SJSA1 (cell line): Measurements from ENCODE around the gene CLIP2. TPM values are rescaled to one million over a fixed set of nuclear protein-coding genes. Genes with fewer than 3 reads are reported as not detected.
"Not testable (repeated sequence)": the region's sequence is repeated elsewhere in the genome, so short reads cannot be mapped to it uniquely, and the experiment has no call there.

Experiments
- DNase-seq, 2 experiments: peaks; one replicate each; pipeline ENCODE4 v3.0.0-alpha.2; 2015 to 2020; ENCODE audit warnings: low spot score in 2 of 2, low read depth in 1 of 2
- H3K27ac ChIP-seq: fragments of 250-450 bp; sonication (Bioruptor Pico); 2 replicates; pipeline ENCODE4 v1.5.1; 2020; ENCODE audit warnings: mild to moderate bottlenecking, moderate library complexity
- H3K27me3 ChIP-seq: fragments of 250-450 bp; sonication (Bioruptor Pico); replicated peaks from 2 replicates; pipeline ENCODE4 v1.5.1; 2020; ENCODE audit warnings: mild to moderate bottlenecking, moderate library complexity
- H3K36me3 ChIP-seq: fragments of 250-450 bp; sonication (Bioruptor Pico); 2 replicates; pipeline ENCODE4 v1.5.1; 2020; ENCODE audit warnings: mild to moderate bottlenecking
- H3K4me1 ChIP-seq: fragments of 250-450 bp; sonication (Bioruptor Pico); replicated peaks from 2 replicates; pipeline ENCODE4 v1.6.1; 2021; ENCODE audit warnings: mild to moderate bottlenecking
- H3K4me3 ChIP-seq: fragments of 250-450 bp; sonication (Bioruptor Pico); 2 replicates; pipeline ENCODE4 v1.5.1; 2020; ENCODE audit warnings: mild to moderate bottlenecking
- H3K9me3 ChIP-seq: fragments of 250-450 bp; sonication (Bioruptor Pico); replicated peaks from 2 replicates; pipeline ENCODE4 v1.5.1; 2020; ENCODE audit warnings: mild to moderate bottlenecking
- total RNA-seq: library from RNA; depleted of rRNA; stranded (reverse); fragments of >200 nt; shearing (Covaris generic); gene quantifications from 2 replicates; pipeline ENCODE4 v1.2.3, GENCODE V29; 2014

CLIP2 gene
- total RNA-seq, 1 experiment from 2014 or later, result 18.3 TPM

GRCh38 chr7:74394601-74395000, 105.4 kb downstream of the CLIP2 start:
- H3K9me3 ChIP-seq, H3K27me3 ChIP-seq, DNase-seq, H3K4me3 ChIP-seq, H3K27ac ChIP-seq, H3K4me1 ChIP-seq: not testable (repeated sequence)
- H3K36me3 ChIP-seq, result peaks cover 19% of the 10 kb centered on the region

DNA sequence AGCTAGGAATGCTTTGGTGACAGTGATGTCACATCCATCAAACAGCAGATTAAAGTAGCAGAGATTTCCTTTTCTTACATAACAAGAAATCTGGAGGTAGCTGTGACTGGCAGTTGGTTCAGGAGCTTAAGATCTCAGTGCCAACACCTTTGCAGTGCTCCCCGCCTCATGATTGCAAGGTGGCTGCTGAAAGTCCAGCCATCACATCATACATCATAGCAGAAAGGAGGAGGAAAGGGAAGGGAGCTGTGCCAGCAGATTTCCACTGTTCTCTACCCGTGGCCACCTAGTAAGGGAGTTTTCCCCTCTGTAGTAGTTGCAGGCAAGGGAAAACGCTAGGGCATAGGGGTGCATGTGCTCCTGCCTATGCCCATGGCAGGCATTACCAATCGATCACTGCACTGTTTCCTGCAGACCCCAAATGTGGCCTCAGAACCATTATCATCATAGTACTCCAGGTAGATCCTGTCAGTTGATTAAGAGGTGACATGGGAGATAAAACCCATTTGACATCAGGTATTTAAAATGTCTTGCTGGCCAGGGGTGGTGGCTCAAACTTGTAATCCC, 106.6 kb downstream of the CLIP2 start:
- Histone ChIP-seq H3K4me3 (no peak overlapping the region), H3K27ac (no peak overlapping the region), H3K27me3 (no peaks in the 10 kb centered on the region), H3K36me3 (peaks cover 26% of the 10 kb centered on the region), H3K9me3 (no peaks in the 10 kb centered on the region), H3K4me1 (no peaks in the 10 kb centered on the region)
- no peak for DNase-seq

GRCh38 chr7:74396993-74397392, 107.8 kb downstream of the CLIP2 start:
- DNase-seq, result no peak
- Histone ChIP-seq H3K27ac (no peak overlapping the region), H3K36me3 (peaks cover 36% of the 10 kb centered on the region), H3K4me1 (no peaks in the 10 kb centered on the region), H3K9me3 (no peaks in the 10 kb centered on the region), H3K4me3 (no peak overlapping the region), H3K27me3 (no peaks in the 10 kb centered on the region)

DNA sequence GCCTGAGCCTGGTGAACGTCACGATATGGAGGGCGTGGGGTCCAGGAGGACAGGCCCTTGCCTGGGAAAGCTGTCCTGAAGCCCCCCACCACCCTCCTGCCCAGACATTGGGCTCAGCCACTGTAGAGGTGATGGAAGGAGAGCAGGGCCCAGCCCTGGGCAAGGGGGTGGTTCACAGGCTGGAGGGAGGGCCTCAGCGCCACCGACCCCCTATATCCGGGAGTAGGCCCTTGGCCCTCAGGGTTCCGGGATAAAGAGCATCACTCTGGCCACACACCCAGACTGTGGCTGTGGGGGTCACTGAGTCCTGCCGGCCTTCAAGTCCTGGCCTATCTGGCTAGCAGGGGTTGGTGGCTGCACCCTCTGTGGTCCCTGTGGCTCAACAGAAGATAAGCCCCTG, 109.2 kb downstream of the CLIP2 start:
- Histone ChIP-seq H3K27ac (no peak overlapping the region), H3K9me3 (no peaks in the 10 kb centered on the region), H3K27me3 (no peaks in the 10 kb centered on the region), H3K4me3 (no peak overlapping the region), H3K36me3 (peaks cover 38% of the 10 kb centered on the region), H3K4me1 (no peaks in the 10 kb centered on the region)
- DNase-seq, result no peak

DNA sequence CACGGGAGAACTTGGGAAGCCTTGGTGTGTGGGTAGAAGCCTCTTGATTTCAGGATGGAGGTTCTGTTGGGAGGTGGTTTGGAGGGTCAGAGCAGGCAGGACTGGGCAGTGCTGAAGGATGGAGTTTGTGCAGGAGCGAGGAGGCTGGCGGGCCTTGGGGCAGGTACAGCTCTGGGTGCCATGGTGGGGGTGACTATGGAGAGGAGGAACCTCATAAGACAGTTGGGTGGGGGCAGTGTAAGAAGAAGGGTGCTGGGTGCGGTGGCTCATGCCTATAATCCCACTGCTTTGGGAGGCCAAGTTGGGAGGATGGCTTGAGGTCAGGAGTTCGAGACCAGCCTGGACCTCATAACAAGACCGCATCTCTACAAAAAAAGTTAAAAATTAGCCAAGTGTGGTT, 109.8 kb downstream of the CLIP2 start:
- Histone ChIP-seq H3K27ac (no peak overlapping the region), H3K27me3 (no peaks in the 10 kb centered on the region), H3K4me1 (no peaks in the 10 kb centered on the region), H3K9me3 (no peaks in the 10 kb centered on the region), H3K4me3 (no peak overlapping the region), H3K36me3 (peaks cover 42% of the 10 kb centered on the region)
- DNase-seq, result no peak

DNA sequence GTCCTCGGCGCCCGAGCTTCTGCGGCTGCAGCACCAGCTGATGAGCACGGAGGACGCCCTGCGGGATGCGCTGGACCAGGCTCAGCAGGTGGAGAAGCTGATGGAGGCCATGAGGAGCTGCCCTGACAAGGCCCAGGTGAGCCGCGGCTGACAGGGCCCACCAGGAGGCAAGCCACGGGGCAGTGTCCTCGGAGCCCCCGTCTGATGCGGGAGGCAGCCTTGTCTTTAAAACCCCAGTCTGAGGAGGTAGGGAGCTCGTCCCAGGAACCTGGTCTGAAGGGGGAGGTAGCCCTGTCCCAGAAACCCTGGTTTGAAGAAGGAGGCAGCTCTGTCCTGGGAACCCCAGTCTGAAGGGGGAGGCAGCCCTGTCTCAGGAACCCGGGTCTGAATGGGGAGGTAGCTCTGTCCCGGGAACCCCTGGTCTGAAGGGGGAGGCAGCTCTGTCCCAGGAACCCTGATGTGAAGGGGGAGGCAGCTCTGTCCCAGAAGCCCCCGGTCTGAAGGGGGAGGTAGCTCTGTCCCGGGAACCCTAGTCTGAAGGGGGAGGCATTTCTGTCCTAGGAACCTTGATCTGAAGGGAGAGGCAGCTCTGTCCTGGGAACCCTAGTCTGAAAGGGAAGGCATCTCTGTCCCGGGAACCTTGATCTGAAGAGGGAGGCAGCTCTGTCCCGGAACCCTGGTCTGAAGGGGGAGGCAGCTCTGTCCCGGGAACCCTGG, 111.4 kb downstream of the CLIP2 start:
- H3K27ac ChIP-seq, result no peak overlapping the region
- no peaks in the 10 kb centered on the region for H3K27me3 ChIP-seq
- H3K9me3 ChIP-seq, result no peaks in the 10 kb centered on the region
- no peak for DNase-seq
- no peak overlapping the region for H3K4me3 ChIP-seq
- no peaks in the 10 kb centered on the region for H3K4me1 ChIP-seq
- peaks cover 49% of the 10 kb centered on the region for H3K36me3 ChIP-seq

GRCh38 chr7:74401137-74401859, 112.1 kb downstream of the CLIP2 start:
- no peaks in the 10 kb centered on the region for H3K4me1 ChIP-seq
- no peaks in the 10 kb centered on the region for H3K27me3 ChIP-seq
- peak; percentile 63 to 75 for DNase-seq
- no peak overlapping the region for H3K4me3 ChIP-seq
- H3K27ac ChIP-seq, result no peak overlapping the region
- H3K9me3 ChIP-seq, result no peaks in the 10 kb centered on the region
- peaks cover 42% of the 10 kb centered on the region for H3K36me3 ChIP-seq

GRCh38 chr7:74402668-74403067, 113.5 kb downstream of the CLIP2 start:
- peaks cover 36% of the 10 kb centered on the region for H3K36me3 ChIP-seq
- not testable (repeated sequence) for DNase-seq, H3K9me3 ChIP-seq

DNA sequence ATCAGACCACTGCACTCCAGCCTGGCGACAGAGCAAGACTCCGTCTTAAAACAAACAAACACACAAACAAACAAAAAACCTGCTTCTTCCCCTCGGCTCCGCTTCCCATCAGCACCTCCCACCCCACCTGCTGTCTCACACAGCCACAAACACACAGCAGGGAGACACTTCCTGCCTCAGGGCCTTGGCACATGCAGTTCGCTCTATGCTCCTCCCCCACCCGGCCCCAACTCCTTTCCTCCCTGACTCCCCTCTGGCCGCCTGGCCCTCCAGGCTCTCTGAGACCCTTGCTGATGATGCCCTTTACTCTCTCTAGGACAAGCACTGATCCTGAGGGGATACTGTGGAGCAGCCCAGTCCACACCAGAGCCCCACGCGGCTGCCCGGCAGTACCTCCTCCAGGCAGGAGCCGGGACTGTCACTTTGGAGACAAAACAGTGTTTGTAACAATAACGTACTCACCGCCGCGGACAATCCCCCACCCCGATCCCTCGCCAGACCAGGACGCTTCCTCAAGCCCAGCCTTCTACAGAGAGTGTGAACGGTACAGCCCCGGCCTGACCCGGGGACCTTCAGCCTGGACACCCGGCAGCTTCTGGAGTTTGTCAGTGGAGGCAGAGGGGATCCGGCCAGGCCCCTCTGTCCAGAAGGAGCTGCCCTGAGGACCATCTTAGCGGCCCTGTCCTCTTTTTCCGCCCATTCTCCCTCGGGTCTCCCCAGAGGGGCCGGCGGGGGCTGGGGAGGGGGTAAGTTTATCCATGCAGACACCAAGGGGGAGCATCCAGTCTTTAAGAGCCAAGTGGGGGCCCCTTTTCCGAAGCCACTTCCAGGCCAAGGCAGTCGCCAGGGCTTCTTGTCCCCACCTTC, 114.5 kb downstream of the CLIP2 start:
- Histone ChIP-seq H3K36me3 (peaks cover 34% of the 10 kb centered on the region), H3K9me3 (no peaks in the 10 kb centered on the region), H3K27ac (no peak overlapping the region), H3K27me3 (no peaks in the 10 kb centered on the region), H3K4me1 (no peaks in the 10 kb centered on the region; the same call in 1 of the 2 replicates), H3K4me3 (no peak overlapping the region)
- DNase-seq, result no peak

More at GRCh38 chr7:74402668-74403067, 113.5 kb downstream of the CLIP2 start:
- not testable (repeated sequence) for H3K27ac ChIP-seq, H3K4me3 ChIP-seq, H3K4me1 ChIP-seq, H3K27me3 ChIP-seq

- Histone ChIP-seq H3K4me1 (no peaks in the 10 kb centered on the region; the same call in 1 of the 2 replicates), H3K27ac (no peak overlapping the region), H3K4me3 (no peak overlapping the region), H3K27me3 (no peaks in the 10 kb centered on the region), H3K9me3 (no peaks in the 10 kb centered on the region), H3K36me3 (peaks cover 34% of the 10 kb centered on the region)
- no peak for DNase-seq
Measured at GRCh38 chr7:74404388-74404700, 115.1 kb downstream of the CLIP2 start.

DNA sequence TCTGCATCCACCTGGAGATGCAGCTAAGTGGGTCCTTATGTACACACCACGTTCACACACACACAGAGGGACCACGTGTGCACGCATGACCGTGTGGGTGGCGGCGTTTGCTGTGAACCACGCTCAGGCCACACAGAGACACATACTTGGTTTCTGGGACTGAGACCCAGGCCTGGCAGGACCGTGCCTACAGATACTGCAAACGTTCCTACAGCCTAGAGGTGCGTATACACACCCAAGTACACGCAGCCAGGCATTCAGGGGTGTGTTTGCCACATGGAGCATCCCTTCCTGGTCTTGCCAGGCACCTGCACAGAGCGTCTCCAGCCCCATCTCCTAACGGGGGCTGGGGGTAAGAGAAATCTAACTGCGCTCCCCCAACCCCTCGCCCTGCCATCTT, 115.5 kb downstream of the CLIP2 start:
- no peak for DNase-seq
- H3K27me3 ChIP-seq, result no peaks in the 10 kb centered on the region
- no peaks in the 10 kb centered on the region for H3K9me3 ChIP-seq
- no peaks in the 10 kb centered on the region; the same call in 1 of the 2 replicates for H3K4me1 ChIP-seq
- no peak overlapping the region for H3K27ac ChIP-seq
- no peak overlapping the region for H3K4me3 ChIP-seq
- peaks cover 34% of the 10 kb centered on the region for H3K36me3 ChIP-seq

DNA sequence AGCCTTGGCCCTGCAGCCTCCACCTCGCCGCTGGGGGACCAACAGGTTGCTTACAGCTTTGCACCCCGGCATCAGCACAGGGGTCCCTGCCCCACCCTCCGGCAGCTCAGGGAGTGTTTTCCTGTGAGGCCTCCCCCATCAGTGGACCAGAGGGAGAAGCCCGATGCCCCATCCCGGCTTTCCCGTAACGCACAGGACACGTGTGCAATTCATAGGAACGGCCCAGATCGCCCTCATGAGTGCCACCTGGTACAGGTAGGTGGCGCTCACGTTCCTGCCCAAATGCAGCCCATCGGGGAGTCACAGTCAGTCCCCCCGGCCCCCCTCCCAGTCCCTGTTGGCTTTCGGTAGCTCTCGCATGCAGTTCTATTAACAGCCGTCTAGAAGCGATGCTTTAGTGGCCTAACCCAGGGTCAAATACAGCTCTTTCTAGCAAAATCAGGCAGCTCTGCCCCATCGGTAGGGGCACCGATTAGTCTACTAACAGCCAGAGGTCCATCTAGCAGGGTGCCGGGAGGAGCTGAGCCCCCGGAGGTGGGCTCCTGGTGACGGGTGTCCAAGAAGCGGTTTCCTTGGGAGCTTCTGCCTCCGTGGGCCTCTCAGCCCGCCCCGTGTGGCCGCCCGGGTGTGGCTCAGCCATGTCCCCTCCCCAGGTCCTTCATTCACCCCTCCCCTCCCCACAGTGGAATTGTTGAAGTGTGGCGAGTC, 116.1 kb downstream of the CLIP2 start:
- Histone ChIP-seq H3K4me3 (no peak overlapping the region), H3K4me1 (no peaks in the 10 kb centered on the region; the same call in 1 of the 2 replicates), H3K9me3 (no peaks in the 10 kb centered on the region), H3K27ac (no peak overlapping the region), H3K36me3 (peaks cover 32% of the 10 kb centered on the region), H3K27me3 (no peaks in the 10 kb centered on the region)
- DNase-seq, result no peak

DNA sequence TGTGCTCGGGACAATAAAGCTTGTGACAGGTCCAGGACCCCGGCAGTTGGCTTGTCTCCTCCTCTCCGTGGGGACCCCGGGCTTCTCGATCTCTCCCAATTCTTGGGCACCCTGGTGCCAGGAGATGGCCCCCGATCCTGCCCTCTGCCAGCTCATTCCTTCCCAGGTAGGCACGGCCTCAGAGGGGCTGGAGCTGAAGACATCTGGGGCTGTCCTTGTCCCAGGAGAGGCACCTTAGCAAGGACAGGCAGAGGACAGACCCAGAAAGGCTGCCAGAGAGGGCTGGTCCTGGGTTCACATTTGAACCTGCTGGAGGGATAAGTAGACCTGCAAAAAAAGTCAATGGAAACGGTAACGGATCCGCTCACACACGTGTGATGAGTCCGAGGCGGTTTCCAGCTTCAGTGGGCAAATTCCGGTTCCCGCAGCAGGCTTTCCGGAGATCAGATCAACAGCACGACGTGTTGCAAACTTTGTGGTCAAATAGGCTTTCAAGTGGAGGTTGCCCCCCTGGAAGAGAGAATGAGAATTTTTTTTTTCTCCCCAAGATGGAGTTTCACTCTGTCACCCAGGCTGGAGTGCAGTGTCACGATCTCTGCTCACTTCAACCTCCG, 116.8 kb downstream of the CLIP2 start:
- Histone ChIP-seq H3K9me3 (no peaks in the 10 kb centered on the region), H3K36me3 (peaks cover 25% of the 10 kb centered on the region), H3K4me1 (no peaks in the 10 kb centered on the region; the same call in 1 of the 2 replicates), H3K4me3 (no peak overlapping the region), H3K27me3 (no peaks in the 10 kb centered on the region), H3K27ac (no peak overlapping the region)
- no peak for DNase-seq
